CD14-positive monocyte (primary cell): ENCODE measurements around the gene ZNF653. TPM values are rescaled to one million over a fixed set of nuclear protein-coding genes. Genes with fewer than 3 reads are reported as not detected.

Experiments
- DNase-seq, 3 donors: peaks; one replicate each; pipeline ENCODE4 v3.0.0-alpha.2; 2011 to 2022
- H2AFZ ChIP-seq: 2 replicates; pipeline ENCODE4 v1.6.0; 2012; ENCODE audit warnings: mild to moderate bottlenecking, low read depth, low read length, inconsistent platforms; ENCODE audit not compliant: insufficient read depth, poor library complexity, severe bottlenecking
- H3K27ac ChIP-seq, 2 donors: 1 replicate in 1 of 2; 2 replicates in 1 of 2; pipeline ENCODE4 v1.5.1; 2012 to 2013; ENCODE audit warnings: low read length in 2 of 2, control low read depth in 1 of 2, inconsistent platforms in 1 of 2, low read depth in 1 of 2, mild to moderate bottlenecking in 1 of 2
- H3K27me3 ChIP-seq, 2 donors: one replicate each; pipeline versions ENCODE4 v1.6.0 to v1.6.1; 2011 to 2013; ENCODE audit warnings: low read length in 2 of 2; ENCODE audit not compliant: control insufficient read depth in 2 of 2, insufficient read depth in 2 of 2
- H3K36me3 ChIP-seq, 2 donors: replicated peaks in 1 of 2; 1 replicate in 1 of 2; 2 replicates in 1 of 2; pipeline versions ENCODE4 v1.5.1 to v1.6.1; 2012 to 2013; ENCODE audit warnings: low read length in 2 of 2, control low read depth in 1 of 2, inconsistent platforms in 1 of 2, mild to moderate bottlenecking in 1 of 2; ENCODE audit not compliant: insufficient read depth in 2 of 2, control insufficient read depth in 1 of 2
- H3K4me1 ChIP-seq, 2 donors: 1 replicate in 1 of 2; 2 replicates in 1 of 2; pipeline versions ENCODE4 v1.5.1 to v1.6.1; 2012 to 2013; ENCODE audit warnings: low read length in 2 of 2, control low read depth in 1 of 2, inconsistent platforms in 1 of 2, mild to moderate bottlenecking in 1 of 2, moderate library complexity in 1 of 2; ENCODE audit not compliant: insufficient read depth in 2 of 2, control insufficient read depth in 1 of 2
- H3K4me2 ChIP-seq: replicated peaks from 2 replicates; pipeline ENCODE3; 2012; ENCODE audit warnings: low read length, moderate library complexity, mild to moderate bottlenecking; ENCODE audit not compliant: poor library complexity, severe bottlenecking; ENCODE audit errors: extremely low read depth
- H3K4me3 ChIP-seq, 3 experiments: fragments of 200-600 bp in 1 of 3; sonication (generic) in 1 of 3; replicated peaks in 1 of 3; 1 replicate in 2 of 3; 2 replicates in 1 of 3; pipeline ENCODE4 v1.5.1; 2011 to 2013; ENCODE audit warnings: low read length in 3 of 3, mild to moderate bottlenecking in 3 of 3, control low read depth in 2 of 3, low read depth in 2 of 3, inconsistent platforms in 1 of 3, moderate library complexity in 1 of 3
- H3K79me2 ChIP-seq: 2 replicates; pipeline ENCODE4 v1.6.0; 2012; ENCODE audit warnings: mild to moderate bottlenecking, control low read depth, inconsistent platforms, low read length, moderate library complexity; ENCODE audit not compliant: insufficient read depth
- H3K9ac ChIP-seq: 2 replicates; pipeline ENCODE4 v1.6.0; 2017; ENCODE audit warnings: low read length, mild to moderate bottlenecking; ENCODE audit not compliant: insufficient read depth, poor library complexity, severe bottlenecking
- H3K9me3 ChIP-seq, 2 donors: replicated peaks in 1 of 2; 1 replicate in 1 of 2; 2 replicates in 1 of 2; pipeline versions ENCODE4 v1.5.1 to v1.6.1; 2012 to 2013; ENCODE audit warnings: low read length in 2 of 2, control low read depth in 1 of 2; ENCODE audit not compliant: control insufficient read depth in 1 of 2, insufficient read depth in 1 of 2
- H4K20me1 ChIP-seq: 2 replicates; pipeline ENCODE4 v1.6.0; 2012; ENCODE audit warnings: mild to moderate bottlenecking, low read length, control low read depth, moderate library complexity; ENCODE audit not compliant: insufficient read depth
- H3K27ac Mint-ChIP-seq, 7 donors: one replicate each; pipeline ENCODE4 v1.8.0; 2020; ENCODE audit warnings: mild to moderate bottlenecking in 7 of 7, mixed read lengths in 7 of 7, moderate library complexity in 6 of 7, inconsistent platforms in 2 of 7
- H3K27me3 Mint-ChIP-seq, 3 donors: one replicate each; pipeline ENCODE4 v1.8.0; 2021 to 2022; ENCODE audit warnings: low read depth in 3 of 3, mild to moderate bottlenecking in 3 of 3, mixed read lengths in 3 of 3, moderate library complexity in 3 of 3, inconsistent platforms in 1 of 3
- H3K36me3 Mint-ChIP-seq, 2 donors: one replicate each; pipeline ENCODE4 v1.8.0; 2020; ENCODE audit warnings: mixed read lengths in 2 of 2, inconsistent platforms in 1 of 2, mild to moderate bottlenecking in 1 of 2
- H3K4me1 Mint-ChIP-seq: one replicate; pipeline ENCODE4 v1.8.0; 2020; ENCODE audit warnings: mild to moderate bottlenecking, mixed read lengths
- H3K4me3 Mint-ChIP-seq, 2 donors: one replicate each; pipeline ENCODE4 v1.8.0; 2020; ENCODE audit warnings: mild to moderate bottlenecking in 2 of 2, mixed read lengths in 2 of 2, moderate library complexity in 1 of 2
- H3K9me3 Mint-ChIP-seq, 7 donors: one replicate each; pipeline ENCODE4 v1.8.0; 2020 to 2022; ENCODE audit warnings: mixed read lengths in 7 of 7, mild to moderate bottlenecking in 6 of 7, moderate library complexity in 6 of 7, inconsistent platforms in 2 of 7
- WGBS: methylation state at CpG from one replicate; pipeline ENCODE4 v1.1.5; 2013; ENCODE audit warnings: missing lambda C conversion rate; ENCODE audit not compliant: insufficient coverage; 5-methylcytosine and 5-hydroxymethylcytosine counted together
- intact Hi-C, 2 donors: fragments of 100-400 bp; cut with micrococcal nuclease; formaldehyde crosslinking; loops; one replicate each; pipeline versions ENCODE4 v1.15.0 to v1.15.1; 2023
- polyA plus RNA-seq, 3 donors: library from polyadenylated mRNA; depleted of rRNA in 1 of 3; unstranded in 2 of 3; stranded (reverse) in 1 of 3; fragments of 300-500 nt in 2 of 3; fragments of >200 nt in 1 of 3; fragmentation: Illumina TruSeq in 2 of 3; gene quantifications; 1 replicate in 2 of 3; 2 replicates in 1 of 3; pipeline ENCODE4 v1.2.3, GENCODE V29; 2012 to 2021
- TF ChIP-seq, protein P1 (sequence below): fragments of 200-600 bp; IDR thresholded peaks from one replicate; pipeline ENCODE4 v1.8.0; 2022; ENCODE audit warnings: antibody characterized with exemption, mild to moderate bottlenecking

The ZNF653 gene
- polyA plus RNA-seq, 3 donors: 0.88 to 8.1 (median 1.2) TPM

DNA sequence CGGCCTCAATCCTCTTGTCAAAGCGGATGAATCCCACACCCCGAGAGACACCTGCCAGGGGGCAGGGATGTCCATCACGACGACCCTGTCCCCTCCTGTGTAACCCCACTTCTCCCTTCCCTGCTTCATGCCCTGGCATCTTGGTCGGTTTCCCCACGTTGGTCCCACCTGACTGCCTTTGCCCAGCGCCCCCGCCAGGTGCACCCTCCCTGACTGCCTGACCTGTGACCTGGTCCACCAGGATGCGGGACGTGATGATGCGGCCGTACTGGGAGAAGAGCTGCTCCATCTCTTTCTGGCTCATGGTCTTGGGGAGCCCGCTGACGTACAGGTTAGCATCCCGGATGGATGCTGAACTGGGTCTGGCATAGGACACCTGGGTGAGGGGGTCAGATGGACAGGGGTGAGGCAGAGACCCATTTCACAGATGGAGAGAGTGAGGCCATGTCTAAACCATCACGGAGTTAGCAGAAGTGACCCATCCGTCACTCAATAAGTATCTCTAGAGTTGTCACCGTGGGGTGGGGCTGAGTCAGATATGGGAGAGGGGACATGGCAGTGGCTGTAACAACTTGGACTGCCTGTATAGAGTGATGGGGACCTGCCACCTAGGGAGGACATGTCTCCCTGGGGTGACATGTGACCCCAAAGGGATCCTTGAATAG is 47.3 kb downstream of the ZNF653 start:
- Mint-ChIP-seq H3K27ac (no peak overlapping the region), H3K9me3 (peaks cover 0 to 7% (median 0%) of the 10 kb centered on the region in 7 donors), H3K4me1 (no peaks in the 10 kb centered on the region), H3K27me3 (peaks cover 1 to 15% (median 11%) of the 10 kb centered on the region in 3 donors), H3K4me3 (peak overlapping the region in 1 of 2 donors; percentile 26), H3K36me3 (no peaks in the 10 kb centered on the region)
- WGBS: 91% methylated on average over 18 of the region's 19 CpGs
- Histone ChIP-seq H3K27me3 (no peaks in the 10 kb centered on the region), H3K9ac (no peak overlapping the region), H3K27ac (no peak overlapping the region), H3K79me2 (no peaks in the 10 kb centered on the region), H3K36me3 (no peaks in the 10 kb centered on the region), H3K4me1 (no peaks in the 10 kb centered on the region), H4K20me1 (no peaks in the 10 kb centered on the region), H2AFZ (no peak overlapping the region), H3K4me3 (no peak overlapping the region), H3K9me3 (no peaks in the 10 kb centered on the region), H3K4me2 (no peak overlapping the region)
- intact Hi-C loops: no loop called here
- DNase-seq: no peak
- TF ChIP-seq, protein P1, sequence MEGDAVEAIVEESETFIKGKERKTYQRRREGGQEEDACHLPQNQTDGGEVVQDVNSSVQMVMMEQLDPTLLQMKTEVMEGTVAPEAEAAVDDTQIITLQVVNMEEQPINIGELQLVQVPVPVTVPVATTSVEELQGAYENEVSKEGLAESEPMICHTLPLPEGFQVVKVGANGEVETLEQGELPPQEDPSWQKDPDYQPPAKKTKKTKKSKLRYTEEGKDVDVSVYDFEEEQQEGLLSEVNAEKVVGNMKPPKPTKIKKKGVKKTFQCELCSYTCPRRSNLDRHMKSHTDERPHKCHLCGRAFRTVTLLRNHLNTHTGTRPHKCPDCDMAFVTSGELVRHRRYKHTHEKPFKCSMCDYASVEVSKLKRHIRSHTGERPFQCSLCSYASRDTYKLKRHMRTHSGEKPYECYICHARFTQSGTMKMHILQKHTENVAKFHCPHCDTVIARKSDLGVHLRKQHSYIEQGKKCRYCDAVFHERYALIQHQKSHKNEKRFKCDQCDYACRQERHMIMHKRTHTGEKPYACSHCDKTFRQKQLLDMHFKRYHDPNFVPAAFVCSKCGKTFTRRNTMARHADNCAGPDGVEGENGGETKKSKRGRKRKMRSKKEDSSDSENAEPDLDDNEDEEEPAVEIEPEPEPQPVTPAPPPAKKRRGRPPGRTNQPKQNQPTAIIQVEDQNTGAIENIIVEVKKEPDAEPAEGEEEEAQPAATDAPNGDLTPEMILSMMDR: no peak

DNA sequence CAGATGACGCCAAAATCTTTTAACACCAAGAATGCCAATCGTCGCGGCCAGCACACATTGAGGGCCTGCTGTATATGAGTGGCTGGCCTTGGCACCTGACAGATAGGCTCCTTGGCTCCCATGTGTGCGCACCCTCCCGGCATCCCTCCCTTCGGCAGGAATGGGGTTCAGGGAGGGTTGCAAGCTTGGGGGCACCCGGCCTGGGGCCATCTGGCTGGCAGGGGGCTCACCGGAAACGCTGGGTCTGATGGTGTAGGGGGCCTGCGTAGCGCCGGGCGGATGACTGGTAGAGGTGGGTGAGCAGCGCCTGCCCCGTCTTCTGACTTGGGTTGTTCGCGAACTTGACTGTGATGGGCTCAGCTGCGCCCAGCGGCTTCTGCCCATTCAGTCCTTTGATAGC is 47.8 kb downstream of the ZNF653 start:
- Histone ChIP-seq H3K4me1 (no peaks in the 10 kb centered on the region), H3K9me3 (no peaks in the 10 kb centered on the region), H3K27me3 (no peaks in the 10 kb centered on the region), H3K4me2 (no peak overlapping the region), H3K36me3 (no peaks in the 10 kb centered on the region), H3K4me3 (no peak overlapping the region), H3K79me2 (no peaks in the 10 kb centered on the region), H3K9ac (no peak overlapping the region), H4K20me1 (no peaks in the 10 kb centered on the region), H2AFZ (no peak overlapping the region), H3K27ac (no peak overlapping the region)
- Mint-ChIP-seq H3K4me3 (peak overlapping the region in 1 of 2 donors; percentile 26), H3K4me1 (no peaks in the 10 kb centered on the region), H3K36me3 (no peaks in the 10 kb centered on the region), H3K9me3 (peaks cover 0 to 7% (median 0%) of the 10 kb centered on the region in 7 donors), H3K27me3 (peaks cover 1 to 15% (median 11%) of the 10 kb centered on the region in 3 donors), H3K27ac (no peak overlapping the region)
- DNase-seq: no peak
- intact Hi-C loops: no loop called here
- TF ChIP-seq, protein P1: no peak
- WGBS: 89% methylated on average over 12 of the region's 20 CpGs
